Endothelial cell of umbilical vein (primary cell): ENCODE data around the gene AFAP1L2. TPM values are rescaled to one million over a fixed set of nuclear protein-coding genes. Genes with fewer than 3 reads are reported as not detected.

ENCODE experiments used
- BruUV-seq: library from RNA; stranded (reverse); fragments of 400-500 nt; replicated peaks from 2 replicates; lab custom pipeline; 2021; lab: Mats Ljungman, UMichigan
- CTCF ChIA-PET: fragments of 300-600, 350-600 bp; sonication (Branson Sonifier 250); formaldehyde crosslinking; loops from one replicate; lab custom pipeline; 2021; ENCODE audit warnings: antibody characterized with exemption, inconsistent platforms; lab: Charles Lee
- POLR2A ChIA-PET: fragments of 300-600, 350-600 bp; sonication (Branson Sonifier 250); formaldehyde crosslinking; loops from one replicate; lab custom pipeline; 2021; ENCODE audit warnings: antibody characterized with exemption, inconsistent platforms; lab: Charles Lee
- DNase-seq: peaks from one replicate; pipeline ENCODE4 v3.0.0-alpha.2; 2011; ENCODE audit warnings: low read depth, low spot score
- FAIRE-seq: peaks from 2 replicates; lab custom pipeline; 2011; peaks lifted over from hg19 to GRCh38; lab: Jason Lieb, UNC
- H2AFZ ChIP-seq: 2 replicates; pipeline ENCODE4 v1.6.0; 2012; ENCODE audit warnings: low read depth, low read length, control low read depth, inconsistent platforms
- H3K27ac ChIP-seq: 2 replicates; pipeline ENCODE4 v1.5.1; 2011; ENCODE audit warnings: low read depth, mild to moderate bottlenecking, control low read depth, low read length, moderate library complexity; ENCODE audit not compliant: insufficient read depth
- H3K27me3 ChIP-seq, 2 experiments: 2 replicates each; pipeline versions ENCODE4 v1.6.0 to v1.6.1; 2011; ENCODE audit warnings: low read length in 2 of 2, mixed read lengths in 1 of 2; ENCODE audit not compliant: control insufficient read depth in 2 of 2, insufficient read depth in 2 of 2
- H3K36me3 ChIP-seq, 2 experiments: 2 replicates in 1 of 2; 3 replicates in 1 of 2; pipeline ENCODE4 v1.5.1; 2011; ENCODE audit warnings: low read length in 2 of 2, mild to moderate bottlenecking in 1 of 2, moderate library complexity in 1 of 2; ENCODE audit not compliant: control insufficient read depth in 2 of 2, insufficient read depth in 2 of 2; ENCODE audit errors: extremely low read depth in 1 of 2
- H3K4me1 ChIP-seq: 3 replicates; pipeline ENCODE4 v1.5.1; 2011; ENCODE audit warnings: mild to moderate bottlenecking, low read length; ENCODE audit not compliant: control insufficient read depth, insufficient read depth; ENCODE audit errors: extremely low read depth
- H3K4me2 ChIP-seq: 2 replicates; pipeline ENCODE4 v1.6.1; 2011; ENCODE audit warnings: low read length, control low read depth, mixed read lengths; ENCODE audit not compliant: insufficient read depth
- H3K4me3 ChIP-seq, 3 experiments: fragments of 200-600 bp in 1 of 3; sonication (generic), shearing (Covaris generic) in 1 of 3; replicated peaks in 1 of 3; 2 replicates each; pipeline ENCODE4 v1.5.1; 2011 to 2016; ENCODE audit warnings: control low read depth in 3 of 3, low read length in 3 of 3, mild to moderate bottlenecking in 2 of 3, inconsistent platforms in 1 of 3, low read depth in 1 of 3, moderate library complexity in 1 of 3; ENCODE audit not compliant: insufficient read depth in 1 of 3
- H3K79me2 ChIP-seq: 2 replicates; pipeline ENCODE4 v1.6.0; 2012; ENCODE audit warnings: low read length, inconsistent platforms; ENCODE audit not compliant: control insufficient read depth, insufficient read depth
- H3K9ac ChIP-seq: replicated peaks from 2 replicates; pipeline ENCODE3; 2011; ENCODE audit warnings: low read length, control low read depth; ENCODE audit not compliant: insufficient read depth; ENCODE audit errors: extremely low read depth
- H3K9me1 ChIP-seq: replicated peaks from 3 replicates; pipeline ENCODE4 v1.6.0; 2011; ENCODE audit warnings: mild to moderate bottlenecking, low read length; ENCODE audit not compliant: control insufficient read depth, insufficient read depth; ENCODE audit errors: extremely low read depth
- H3K9me3 ChIP-seq: replicated peaks from 2 replicates; pipeline ENCODE4 v1.5.1; 2012; ENCODE audit warnings: low read length, inconsistent platforms; ENCODE audit not compliant: control insufficient read depth, insufficient read depth
- H4K20me1 ChIP-seq: replicated peaks from 2 replicates; pipeline ENCODE3; 2011; ENCODE audit warnings: mild to moderate bottlenecking, low read length; ENCODE audit not compliant: control insufficient read depth, insufficient read depth; ENCODE audit errors: extremely low read depth
- CTCF ChIP-seq, 2 donors: IDR thresholded peaks; 1 replicate in 1 of 2; 2 replicates in 1 of 2; pipeline ENCODE4 v1.5.1; 2011; ENCODE audit warnings: low read length in 2 of 2, mild to moderate bottlenecking in 2 of 2, moderate library complexity in 2 of 2, control low read depth in 1 of 2, inconsistent platforms in 1 of 2, low read depth in 1 of 2; ENCODE audit not compliant: insufficient read depth in 1 of 2; ENCODE audit errors: extremely low read depth in 1 of 2
- EZH2 ChIP-seq: IDR thresholded peaks from 2 replicates; pipeline ENCODE4 v1.6.1; 2012; ENCODE audit warnings: borderline replicate concordance, low read depth, mild to moderate bottlenecking, moderate library complexity, low read length, inconsistent platforms; ENCODE audit not compliant: severe bottlenecking
- FOS ChIP-seq: IDR thresholded peaks from 2 replicates; pipeline ENCODE4 v1.6.1; 2011; ENCODE audit warnings: mild to moderate bottlenecking, low read length, moderate library complexity, borderline replicate concordance; ENCODE audit not compliant: insufficient read depth
- GATA2 ChIP-seq: IDR thresholded peaks from 2 replicates; pipeline ENCODE4 v1.7.0; 2011; ENCODE audit warnings: low read depth, mild to moderate bottlenecking, moderate library complexity, mixed read lengths, low read length; ENCODE audit not compliant: insufficient read length, insufficient read depth
- MAX ChIP-seq: IDR thresholded peaks from 2 replicates; pipeline ENCODE4 v1.6.1; 2011; ENCODE audit not compliant: insufficient read depth, insufficient read length
- POLR2AphosphoS5 ChIP-seq: IDR thresholded peaks from 2 replicates; pipeline ENCODE4 v1.6.1; 2012; ENCODE audit warnings: low read depth, mild to moderate bottlenecking, control low read depth, low read length, moderate library complexity; ENCODE audit not compliant: insufficient read depth
- dilution Hi-C: fragments of 300-500 bp; cut with MboI; formaldehyde crosslinking; loops from one replicate; pipeline ENCODE4 v1.15.0; 2019; ENCODE audit warnings: low sequenced_read_pairs; ENCODE audit not compliant: extremely low pct_ligation_motif_present
- intact Hi-C: fragments of 100-400 bp; cut with micrococcal nuclease; formaldehyde crosslinking; loops from one replicate; pipeline ENCODE4 v1.10.0; 2022
- polyA plus RNA-seq, 4 experiments: library from polyadenylated mRNA; depleted of rRNA in 3 of 4; stranded (reverse) in 3 of 4; unstranded in 1 of 4; fragments of >200 nt; gene quantifications; 2 replicates each; pipeline versions ENCODE4 v1.2.1 to v1.2.3, GENCODE V29; 2011 to 2012; ENCODE audit warnings: missing spikeins in 1 of 4
- total RNA-seq: library from RNA; stranded (reverse); gene quantifications from 2 replicates; pipeline ENCODE4 v1.2.3, GENCODE V29; 2021

Gene AFAP1L2
- total and polyA plus RNA-seq, 2 donors (not counting 3 experiments of a cell fraction or from before 2014, with no cell fraction given) = 0.90 to 4.1 TPM

GRCh38 chr10:114311496-114312209, 92.6 kb downstream of the AFAP1L2 start:
- BruUV-seq = no TSS peak
- CTCF ChIA-PET = no interaction called here
- dilution Hi-C loops = no loop called here

More at GRCh38 chr10:114311496-114312209, 92.6 kb downstream of the AFAP1L2 start:
- no peaks in the 10 kb centered on the region for H3K36me3 ChIP-seq
- H3K4me2 ChIP-seq = no peak overlapping the region
- intact Hi-C loops = no loop called here
- no peak overlapping the region for H3K4me3 ChIP-seq
- TF ChIP-seq GATA2 = no peak
- TF ChIP-seq FOS = no peak
- TF ChIP-seq CTCF (IDR thresholded peaks at IDR 0.05; ENCODE audit: extremely low read depth in 1 of 2, insufficient read depth in 1 of 2, low read depth in 1 of 2, low read length in 2 of 2) = no peak
- TF ChIP-seq POLR2AphosphoS5 = no peak
- no peak for TF ChIP-seq MAX
- no peak for TF ChIP-seq EZH2
- no peaks in the 10 kb centered on the region for H4K20me1 ChIP-seq
- no peak for FAIRE-seq
- no peaks in the 10 kb centered on the region for H3K4me1 ChIP-seq
- no peaks in the 10 kb centered on the region for H3K9me3 ChIP-seq
- no peak overlapping the region for H2AFZ ChIP-seq
- no peaks in the 10 kb centered on the region for H3K79me2 ChIP-seq
- POLR2A ChIA-PET = no interaction called here
- H3K27me3 ChIP-seq = peaks cover 2 to 6% of the 10 kb centered on the region in 2 experiments
- H3K27ac ChIP-seq = no peak overlapping the region
- no peak for DNase-seq
- H3K9ac ChIP-seq = no peak overlapping the region
- H3K9me1 ChIP-seq = no peaks in the 10 kb centered on the region
